K562 (cell line): ENCODE measurements around the gene MYADML2. TPM values are rescaled to one million over a fixed set of nuclear protein-coding genes. Genes with fewer than 3 reads are reported as not detected.

Experiments
- ARID3A ChIP-seq: IDR thresholded peaks from 2 replicates; pipeline ENCODE4 v1.6.1; 2012; ENCODE audit warnings: low read depth, low read length, improper control_type of control experiment, borderline replicate concordance
- PTBP1 ChIP-seq: fragments of 200-400 bp; formaldehyde crosslinking; IDR thresholded peaks from 2 replicates; pipeline ENCODE4 v1.6.1; 2017; ENCODE audit warnings: low read depth, low read length
- SMARCA4 ChIP-seq: fragments of 450-650 bp; IDR thresholded peaks from 2 replicates; pipeline ENCODE4 v1.6.1; 2016
- UBTF ChIP-seq, 2 experiments: IDR thresholded peaks; 2 replicates each; pipeline ENCODE4 v1.6.1; 2012; ENCODE audit warnings: improper control_type of control experiment in 2 of 2, low read depth in 2 of 2, low read length in 2 of 2, borderline replicate concordance in 1 of 2
- ZBTB40 ChIP-seq, 2 experiments: fragments of 450-650 bp in 1 of 2; sonication (generic) in 1 of 2; formaldehyde crosslinking in 1 of 2; IDR thresholded peaks; 2 replicates each; pipeline versions ENCODE4 v1.7.1 to v1.9.0; 2016 to 2022; ENCODE audit warnings: inconsistent platforms in 1 of 2, mild to moderate bottlenecking in 1 of 2, missing genetic modification reagents in 1 of 2
- ZNF12 ChIP-seq: sonication (generic); formaldehyde crosslinking; IDR thresholded peaks from 2 replicates; pipeline ENCODE4 v1.4.0; 2020; ENCODE audit warnings: mild to moderate bottlenecking, missing genetic modification reagents
- ZNF197 ChIP-seq: fragments of 200-800 bp; sonication (Bioruptor generic); IDR thresholded peaks from 2 replicates; pipeline ENCODE4 v1.6.1; 2016; ENCODE audit warnings: low read depth, missing genetic modification characterization, missing compliant biosample characterization
- ZNF232 ChIP-seq: sonication (generic); formaldehyde crosslinking; IDR thresholded peaks from 2 replicates; pipeline ENCODE4 v1.8.0; 2022; ENCODE audit warnings: mild to moderate bottlenecking, missing genetic modification reagents
- ZNF282 ChIP-seq: sonication (generic); formaldehyde crosslinking; IDR thresholded peaks from 2 replicates; pipeline ENCODE4 v1.8.1; 2023; ENCODE audit warnings: missing genetic modification reagents
- polyA plus RNA-seq, 8 experiments: library from polyadenylated mRNA; depleted of rRNA in 4 of 8; stranded (reverse) in 5 of 8; unstranded in 3 of 8; fragments of >200 nt; fragmentation: Nextera tagmentation in 2 of 8; fragmentation: Illumina TruSeq in 1 of 8; extraction: Ambion mirVana in 2 of 8; extraction: Trizol in 1 of 8; gene quantifications; 2 replicates each; pipeline versions ENCODE4 v1.2.1 to v1.2.3, GENCODE V29; 2011 to 2014; ENCODE audit warnings: inconsistent platforms in 1 of 8, missing spikeins in 1 of 8
- total RNA-seq, 7 experiments: library from RNA; depleted of rRNA in 6 of 7; stranded (reverse); fragments of >200 nt in 6 of 7; fragmentation: Illumina TruSeq in 2 of 7; extraction: Trizol in 2 of 7; gene quantifications; 2 replicates each; pipeline versions ENCODE4 v1.2.1 to v1.2.3, GENCODE V29; 2011 to 2021; ENCODE audit warnings: low replicate concordance in 1 of 7

MYADML2 gene
- total and polyA plus RNA-seq, 9 of the 15 experiments (the other 6 are each of a cell fraction or from before 2014, with no cell fraction given): not detected

GRCh38 chr17:81922566-81923301 is 24.3 kb downstream of the MYADML2 start (continued):
- no peak for TF ChIP-seq ZNF12 (CRISPR knock-in tag)
- no peak for TF ChIP-seq PTBP1
- no peak for TF ChIP-seq ZNF197
- TF ChIP-seq ZNF232 (CRISPR knock-in tag): no peak
- no peak for TF ChIP-seq ARID3A
- TF ChIP-seq SMARCA4: no peak
- TF ChIP-seq UBTF (IDR thresholded peaks at IDR 0.05; ENCODE audit: borderline replicate concordance in 1 of 2, low read depth in 2 of 2, low read length in 2 of 2): peak in 1 of 2 experiments; percentile 58; a peak in 2 of 4 replicates
- TF ChIP-seq ZBTB40 (IDR thresholded peaks at IDR 0.05): no peak
- no peak for TF ChIP-seq ZBTB40 (CRISPR knock-in tag; IDR thresholded peaks at IDR 0.05)
- TF ChIP-seq ZNF282: no peak
